NB4 (cell line): ENCODE data around the gene DGKQ.

ENCODE experiments used
- DNase-seq: peaks from one replicate; pipeline ENCODE4 v3.0.0; 2010; ENCODE audit warnings: low read depth
- H3K4me3 ChIP-seq: one replicate; pipeline ENCODE4 v1.5.1; 2011; ENCODE audit warnings: mild to moderate bottlenecking, low read depth, low read length, moderate library complexity
- MYC ChIP-seq: IDR thresholded peaks from 2 replicates; pipeline ENCODE4 v1.6.1; 2011; ENCODE audit warnings: low read depth, low read length
- POLR2A ChIP-seq: IDR thresholded peaks from 2 replicates; pipeline ENCODE4 v1.6.1; 2011; ENCODE audit warnings: mild to moderate bottlenecking; ENCODE audit not compliant: insufficient read length; ENCODE audit errors: extremely low read depth
- TF ChIP-seq, protein P1 (sequence below): IDR thresholded peaks from one replicate; pipeline ENCODE4 v1.5.1; 2012; ENCODE audit warnings: low read depth, low read length
- TF ChIP-seq, protein P2 (sequence below): IDR thresholded peaks from 2 replicates; pipeline ENCODE4 v1.6.1; 2011; ENCODE audit warnings: low read depth, low read length

Gene DGKQ

DNA sequence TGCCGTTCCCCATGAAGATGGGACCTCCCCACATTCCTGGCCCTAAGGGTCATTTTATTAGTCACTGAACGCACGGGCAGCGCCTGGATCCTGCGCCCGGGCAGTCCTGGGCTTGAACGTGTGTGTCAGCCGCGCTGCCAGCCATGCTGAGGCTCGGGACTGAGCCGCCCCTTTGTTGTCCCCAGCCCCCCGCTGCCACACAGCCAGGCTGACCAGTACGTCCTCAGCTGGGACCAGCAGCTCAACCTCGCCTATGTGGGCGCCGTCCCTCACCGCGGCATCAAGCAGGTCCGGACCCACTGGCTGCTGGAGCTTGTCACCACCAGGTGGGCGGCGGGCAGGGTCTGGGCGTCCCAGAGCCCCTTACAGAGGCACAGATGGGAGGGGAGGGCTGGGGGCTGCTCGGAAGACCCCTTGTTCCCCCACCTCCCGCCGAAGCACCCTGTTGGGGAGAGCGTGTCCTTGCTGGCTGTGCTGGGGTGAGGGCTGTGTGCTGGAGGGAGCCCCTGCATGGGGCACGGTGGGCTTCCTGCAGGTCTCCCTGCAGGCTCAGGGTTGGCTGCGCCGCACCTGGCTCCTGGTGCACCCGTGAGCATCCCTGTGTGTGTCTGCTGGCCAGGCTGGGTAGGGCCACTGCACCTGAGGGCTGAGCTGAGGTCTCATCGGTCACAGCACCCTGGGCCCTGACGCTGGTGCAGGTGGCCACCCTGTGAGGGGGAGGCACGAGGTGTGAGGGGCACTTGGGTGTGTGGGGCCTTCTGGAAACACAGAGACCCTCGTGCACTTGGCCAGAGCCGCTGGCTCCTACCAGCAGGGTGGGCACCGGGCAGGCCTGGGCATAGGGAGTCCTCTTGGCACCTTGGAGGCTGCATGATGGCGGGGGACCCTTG, 14.5 kb upstream of the DGKQ start:
- DNase-seq = no peak
- peak overlapping the region; percentile 36 for H3K4me3 ChIP-seq

DNA sequence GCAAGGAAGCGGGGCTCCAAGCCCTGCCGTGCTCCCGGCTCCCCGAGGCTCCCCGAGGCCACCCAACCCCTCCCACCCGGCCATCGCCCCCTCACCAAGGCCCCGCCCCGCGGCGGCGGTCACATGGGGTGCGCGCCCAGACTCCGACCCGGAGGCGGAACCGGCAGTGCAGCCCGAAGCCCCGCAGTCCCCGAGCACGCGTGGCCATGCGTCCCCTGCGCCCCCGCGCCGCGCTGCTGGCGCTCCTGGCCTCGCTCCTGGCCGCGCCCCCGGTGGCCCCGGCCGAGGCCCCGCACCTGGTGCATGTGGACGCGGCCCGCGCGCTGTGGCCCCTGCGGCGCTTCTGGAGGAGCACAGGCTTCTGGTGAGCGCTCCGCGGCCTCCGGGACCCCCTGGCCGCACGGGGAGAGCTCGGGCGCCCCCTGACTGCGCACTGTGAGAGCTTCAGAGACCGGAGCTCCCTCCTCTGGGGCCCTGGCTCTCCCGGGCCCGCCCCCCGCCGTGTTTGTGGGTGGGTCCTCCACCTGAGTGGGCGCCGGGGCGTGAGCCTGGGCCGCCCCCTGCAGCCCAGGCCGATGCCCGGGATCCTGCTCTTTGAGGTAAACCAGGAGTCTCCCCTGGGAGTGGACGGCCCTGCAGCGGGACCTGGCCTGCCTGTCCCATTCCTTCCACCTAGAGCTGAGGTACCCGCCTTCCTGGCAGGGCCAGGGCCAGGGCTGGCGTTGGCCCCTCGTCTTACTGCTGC, 13.7 kb upstream of the DGKQ start, which contains the start of gene IDUA:
IDUA (plus strand) TSS at position 166 of the 745 bp plus-strand sequence; CDS start at position 207, 41 bp downstream.
- TF ChIP-seq MYC (peak; percentile 21), POLR2A (peak; percentile 64)
- TF ChIP-seq, protein P1, sequence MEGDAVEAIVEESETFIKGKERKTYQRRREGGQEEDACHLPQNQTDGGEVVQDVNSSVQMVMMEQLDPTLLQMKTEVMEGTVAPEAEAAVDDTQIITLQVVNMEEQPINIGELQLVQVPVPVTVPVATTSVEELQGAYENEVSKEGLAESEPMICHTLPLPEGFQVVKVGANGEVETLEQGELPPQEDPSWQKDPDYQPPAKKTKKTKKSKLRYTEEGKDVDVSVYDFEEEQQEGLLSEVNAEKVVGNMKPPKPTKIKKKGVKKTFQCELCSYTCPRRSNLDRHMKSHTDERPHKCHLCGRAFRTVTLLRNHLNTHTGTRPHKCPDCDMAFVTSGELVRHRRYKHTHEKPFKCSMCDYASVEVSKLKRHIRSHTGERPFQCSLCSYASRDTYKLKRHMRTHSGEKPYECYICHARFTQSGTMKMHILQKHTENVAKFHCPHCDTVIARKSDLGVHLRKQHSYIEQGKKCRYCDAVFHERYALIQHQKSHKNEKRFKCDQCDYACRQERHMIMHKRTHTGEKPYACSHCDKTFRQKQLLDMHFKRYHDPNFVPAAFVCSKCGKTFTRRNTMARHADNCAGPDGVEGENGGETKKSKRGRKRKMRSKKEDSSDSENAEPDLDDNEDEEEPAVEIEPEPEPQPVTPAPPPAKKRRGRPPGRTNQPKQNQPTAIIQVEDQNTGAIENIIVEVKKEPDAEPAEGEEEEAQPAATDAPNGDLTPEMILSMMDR = peak; percentile 61
- TF ChIP-seq, protein P2, sequence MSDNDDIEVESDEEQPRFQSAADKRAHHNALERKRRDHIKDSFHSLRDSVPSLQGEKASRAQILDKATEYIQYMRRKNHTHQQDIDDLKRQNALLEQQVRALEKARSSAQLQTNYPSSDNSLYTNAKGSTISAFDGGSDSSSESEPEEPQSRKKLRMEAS = peak; percentile 54; the same call in 1 of the 2 replicates
- DNase-seq = peak; percentile 90
- H3K4me3 ChIP-seq = peak within 1 kb of the TSS; percentile 69

More for the DNA sequence above, 14.5 kb upstream of the DGKQ start:
- TF ChIP-seq MYC (no peak), POLR2A (no peak)
- TF ChIP-seq, protein P1 = no peak
- TF ChIP-seq, protein P2 = no peak

DNA sequence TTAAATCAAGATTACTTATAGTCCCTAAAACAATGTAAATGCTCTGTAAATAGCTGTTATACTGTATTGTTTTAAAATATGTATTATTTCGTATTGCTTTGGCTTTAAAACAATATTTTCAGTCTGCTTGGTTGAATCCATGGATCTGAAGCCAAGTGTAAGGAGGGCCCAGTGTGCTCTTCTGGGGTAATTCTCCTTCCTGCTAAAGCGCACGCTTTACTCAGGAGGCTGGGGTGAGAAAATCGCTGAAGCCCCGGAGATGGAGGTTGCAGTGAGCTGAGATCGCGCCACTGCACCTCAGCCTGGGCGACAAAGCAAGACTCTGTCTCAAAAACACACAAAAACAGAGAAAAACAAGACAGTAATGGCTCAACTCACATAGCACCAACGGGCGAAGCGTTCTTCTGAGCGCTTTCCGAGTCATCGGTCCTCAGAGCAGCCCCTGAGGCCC, 13.1 kb upstream of the DGKQ start:
- peak overlapping the region; percentile 69 for H3K4me3 ChIP-seq
- no peak for DNase-seq
- TF ChIP-seq, protein P2 = peak; percentile 11; the same call in 1 of the 2 replicates
- no peak for TF ChIP-seq POLR2A
- TF ChIP-seq, protein P1 = no peak

DNA sequence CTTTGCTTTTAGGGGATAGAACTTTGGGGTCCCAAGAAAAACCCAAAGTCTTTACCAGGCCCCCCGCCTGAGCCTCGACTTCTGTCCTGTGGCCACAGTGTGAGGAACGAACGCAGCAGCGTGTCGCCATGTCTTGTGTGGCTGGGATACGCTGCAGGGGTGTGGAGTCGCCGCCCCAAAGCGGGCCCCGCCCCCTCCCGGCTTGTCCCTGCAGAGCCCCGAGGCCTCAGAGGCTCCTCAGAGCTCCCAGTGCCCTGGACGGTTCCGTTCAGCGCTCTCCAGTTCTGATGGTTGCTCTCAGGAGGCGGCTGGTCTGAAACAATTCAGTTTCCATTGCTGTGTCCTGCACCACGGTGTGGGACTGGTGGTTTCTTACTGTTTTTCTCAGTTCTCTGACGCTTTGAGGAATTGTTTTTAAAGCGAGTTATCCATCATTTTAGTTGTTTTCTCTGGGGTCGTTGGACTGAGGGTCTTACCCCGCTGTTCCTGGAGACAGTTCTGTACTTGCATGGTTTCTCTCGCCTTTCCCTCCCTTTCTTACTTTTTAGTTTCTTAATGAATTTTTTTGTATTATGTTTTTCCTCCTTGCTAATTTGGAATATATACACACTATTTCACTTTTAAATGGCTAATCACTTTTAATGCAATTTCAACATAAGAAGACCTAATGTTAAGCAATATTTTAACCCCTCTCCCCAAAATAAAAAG, 11.9 kb upstream of the DGKQ start:
- TF ChIP-seq MYC (no peak), POLR2A (no peak)
- TF ChIP-seq, protein P1 = no peak
- TF ChIP-seq, protein P2 = no peak
- DNase-seq = peak; percentile 60
- no peak overlapping the region for H3K4me3 ChIP-seq

DNA sequence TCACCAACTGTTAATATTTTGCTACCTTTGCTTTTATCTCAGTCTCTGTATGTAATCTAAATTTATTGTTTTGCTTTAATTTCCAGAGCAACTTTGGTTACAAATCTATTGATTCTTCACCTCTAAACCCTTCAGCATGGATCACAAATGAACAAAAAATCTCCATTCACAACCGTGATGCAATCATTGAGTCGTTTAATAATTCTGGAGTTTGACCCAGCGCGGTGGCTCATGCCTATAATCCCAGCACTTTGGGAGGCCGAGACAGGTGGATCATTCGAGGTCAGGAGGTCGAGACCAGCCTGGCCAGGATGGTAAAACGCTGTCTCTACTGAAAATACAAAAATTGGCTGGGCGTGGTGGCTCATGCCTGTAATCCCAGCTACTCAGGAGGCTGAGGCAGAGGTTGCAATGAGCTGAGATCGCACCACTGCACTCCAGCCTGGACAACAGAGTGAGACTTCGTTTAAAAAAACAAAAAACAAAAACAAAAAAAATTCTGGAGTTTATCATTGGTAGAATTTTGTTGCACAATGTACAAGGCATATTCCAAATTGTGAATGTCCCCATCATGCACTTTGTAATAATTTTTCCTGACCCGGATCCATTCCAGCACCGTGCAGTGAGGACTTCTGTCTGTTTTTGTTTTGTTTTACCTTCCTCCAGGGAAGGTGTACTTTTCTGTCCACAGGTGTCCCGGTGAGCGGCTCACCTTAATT, 11.1 kb upstream of the DGKQ start:
- TF ChIP-seq, protein P1 = no peak
- TF ChIP-seq POLR2A (no peak), MYC (no peak)
- TF ChIP-seq, protein P2 = no peak
- no peak for DNase-seq
- no peak overlapping the region for H3K4me3 ChIP-seq
